Measurements from ENCODE around the gene ZNF493. TPM values are rescaled to one million over a fixed set of nuclear protein-coding genes. Genes with fewer than 3 reads are reported as not detected.

The ZNF493 gene
- total and polyA plus RNA-seq, 10 donors, result 7.9 to 85.4 (median 35.4) TPM

GRCh38 chr19:21434967-21435544 is 38.1 kb downstream of the ZNF493 start:
- no peak for DNase-seq
- Histone ChIP-seq H3K4me1 (no peaks in the 10 kb centered on the region), H3K27ac (no peak overlapping the region), H3K4me3 (no peak overlapping the region), H3K36me3 (no peaks in the 10 kb centered on the region), H3K27me3 (replicated peaks in 1 of 7) (no peaks in the 10 kb centered on the region), H3K9me3 (peaks cover 12 to 100% (median 85%) of the 10 kb centered on the region in 8 donors)
- intact Hi-C loops (cut with DNase I; ENCODE audit: low total_unique reads), result no loop called here
- TF ChIP-seq CTCF (IDR thresholded peaks at IDR 0.05 in 8 of 11, conservative IDR thresholded peaks at IDR 0.05 in 3 of 11), result no peak
- no peak for TF ChIP-seq POLR2A (IDR thresholded peaks at IDR 0.05)
- no peak for TF ChIP-seq POLR2AphosphoS5 (IDR thresholded peaks at IDR 0.05)
- 74 to 90% (median 85%) methylated on average over 8 of the region's 8 CpGs for WGBS, 5 donors

- TF ChIP-seq POLR2A (IDR thresholded peaks at IDR 0.05) (no peak), POLR2AphosphoS5 (IDR thresholded peaks at IDR 0.05) (no peak), CTCF (IDR thresholded peaks at IDR 0.05 in 8 of 11, conservative IDR thresholded peaks at IDR 0.05 in 3 of 11) (no peak)
- Histone ChIP-seq H3K36me3 (no peaks in the 10 kb centered on the region), H3K4me3 (no peak overlapping the region), H3K27me3 (replicated peaks in 1 of 7) (no peaks in the 10 kb centered on the region), H3K4me1 (no peaks in the 10 kb centered on the region), H3K27ac (no peak overlapping the region), H3K9me3 (peaks cover 0 to 99% (median 66%) of the 10 kb centered on the region in 8 donors)
- intact Hi-C loops (cut with DNase I; ENCODE audit: low total_unique reads), result no loop called here
- DNase-seq, result no peak
- WGBS, 5 donors, result 66 to 88% (median 75%) methylated on average over 4 of the region's 4 CpGs
Measured at GRCh38 chr19:21439201-21439751, 42.3 kb downstream of the ZNF493 start.

- no peak overlapping the region for H3K27ac ChIP-seq
- intact Hi-C loops (cut with DNase I; ENCODE audit: low total_unique reads), result no loop called here
- no peaks in the 10 kb centered on the region for H3K4me1 ChIP-seq
- DNase-seq, result no peak
- peaks cover 0 to 99% (median 67%) of the 10 kb centered on the region in 8 donors for H3K9me3 ChIP-seq
- no peaks in the 10 kb centered on the region for H3K36me3 ChIP-seq
- H3K27me3 ChIP-seq (replicated peaks in 1 of 7), result no peaks in the 10 kb centered on the region
- TF ChIP-seq CTCF (IDR thresholded peaks at IDR 0.05 in 8 of 11, conservative IDR thresholded peaks at IDR 0.05 in 3 of 11), result no peak
- no peak for TF ChIP-seq POLR2AphosphoS5 (IDR thresholded peaks at IDR 0.05)
- no peak for TF ChIP-seq POLR2A (IDR thresholded peaks at IDR 0.05)
- H3K4me3 ChIP-seq, result no peak overlapping the region
- WGBS, 5 donors, result 89 to 95% (median 91%) methylated on average over 16 of the region's 16 CpGs
Measured at GRCh38 chr19:21440321-21440720, 43.4 kb downstream of the ZNF493 start.

GRCh38 chr19:21451187-21451586 is 54.3 kb downstream of the ZNF493 start:
- no peaks in the 10 kb centered on the region for H3K4me1 ChIP-seq
- H3K4me3 ChIP-seq, result no peak overlapping the region
- H3K27me3 ChIP-seq (replicated peaks in 1 of 7), result no peaks in the 10 kb centered on the region
- no peak overlapping the region for H3K27ac ChIP-seq
- no peak for DNase-seq
- TF ChIP-seq CTCF (IDR thresholded peaks at IDR 0.05 in 8 of 11, conservative IDR thresholded peaks at IDR 0.05 in 3 of 11) (no peak), POLR2A (IDR thresholded peaks at IDR 0.05) (no peak), POLR2AphosphoS5 (IDR thresholded peaks at IDR 0.05) (no peak)
- intact Hi-C loops (cut with DNase I; ENCODE audit: low total_unique reads), result no loop called here
- H3K9me3 ChIP-seq, result peaks cover 0 to 98% (median 72%) of the 10 kb centered on the region in 8 donors
- peaks cover 0 to 11% (median 0%) of the 10 kb centered on the region in 6 donors for H3K36me3 ChIP-seq
- 60 to 89% (median 83%) methylated on average over 3 of the region's 3 CpGs for WGBS, 5 donors

All from spleen (tissue), 11 donors.